ENCODE results near the gene MYOCD. TPM values are rescaled to one million over a fixed set of nuclear protein-coding genes. Genes with fewer than 3 reads are reported as not detected.

The MYOCD gene
- total and polyA plus RNA-seq, 2 of the 13 experiments (the other 11 are each of a cell fraction or from before 2014, with no cell fraction given), result not detected

- no peak for TF ChIP-seq SRY (CRISPR knock-in tag; IDR thresholded peaks at IDR 0.05)
- TF ChIP-seq NR2F6 (IDR thresholded peaks at IDR 0.05), result no peak
- TF ChIP-seq NR2F6 (CRISPR knock-in tag; IDR thresholded peaks at IDR 0.05), result no peak
- no peak for TF ChIP-seq ZNF160 (CRISPR knock-in tag; IDR thresholded peaks at IDR 0.05)
- no peak for TF ChIP-seq SP1 (IDR thresholded peaks at IDR 0.05)
- TF ChIP-seq SP1 (CRISPR knock-in tag; IDR thresholded peaks at IDR 0.05), result no peak
- TF ChIP-seq ZNF83 (CRISPR knock-in tag; IDR thresholded peaks at IDR 0.05; ENCODE audit: borderline replicate concordance), result no peak
- peak; percentile 60; the same call in 1 of the 2 replicates for TF ChIP-seq ZFP91 (CRISPR knock-in tag; IDR thresholded peaks at IDR 0.05; ENCODE audit: borderline replicate concordance)
- TF ChIP-seq UBTF (CRISPR knock-in tag; IDR thresholded peaks at IDR 0.05), result peak; percentile 56; the same call in 1 of the 2 replicates
- TF ChIP-seq DZIP1 (CRISPR knock-in tag; IDR thresholded peaks at IDR 0.05), result no peak
- TF ChIP-seq KDM2A (CRISPR knock-in tag; IDR thresholded peaks at IDR 0.05; ENCODE audit: borderline replicate concordance, low read depth), result peak; percentile 38; the same call in 1 of the 2 replicates
- no peak for TF ChIP-seq PRDM10 (CRISPR knock-in tag; IDR thresholded peaks at IDR 0.05; ENCODE audit: low read depth)
- TF ChIP-seq CEBPZ (IDR thresholded peaks at IDR 0.05; ENCODE audit: low read length), result no peak
- no peak for TF ChIP-seq ATAD3A (CRISPR knock-in tag; IDR thresholded peaks at IDR 0.05)
- no peak for TF ChIP-seq PCBP1 (IDR thresholded peaks at IDR 0.05; ENCODE audit: borderline replicate concordance, low read depth, low read length)
These were observed 124.0 kb downstream of the MYOCD start, which contains the start of gene ARHGAP44 (continued) for GRCh38 chr17:12789481-12790248.

Measured in HepG2 (cell line).